Stimulated activated CD8-positive, alpha-beta memory T cell treated with anti-CD3 and anti-CD28 coated beads, Interleukin-7, amount 100 ng/mL, for 24 hours (primary cell): ENCODE results near the gene GGNBP2.
"Not testable (repeated sequence)": the region's sequence is repeated elsewhere in the genome, so short reads cannot be mapped to it uniquely, and the experiment has no call there.

Experiments used
- DNase-seq: peaks from one replicate; pipeline ENCODE4 v3.0.0-alpha.2; 2020; ENCODE audit warnings: low read depth

GGNBP2 gene

GRCh38 chr17:36544307-36545076 is at the start of gene GGNBP2:
Gene GGNBP2, plus strand, starts transcription at chr17:36544919. Its CDS starts 806 bp downstream, at chr17:36545725.
- peak; percentile 78 for DNase-seq

GRCh38 chr17:36495076-36495578 is 49.6 kb upstream of the GGNBP2 start:
- no peak for DNase-seq

GRCh38 chr17:36496018-36496789 is 48.5 kb upstream of the GGNBP2 start:
- no peak for DNase-seq

GRCh38 chr17:36498155-36498554 is 46.6 kb upstream of the GGNBP2 start:
- DNase-seq: no peak

- no peak for DNase-seq
These were observed 46.0 kb upstream of the GGNBP2 start for GRCh38 chr17:36498560-36499300.

GRCh38 chr17:36500745-36501225 is 43.9 kb upstream of the GGNBP2 start:
- DNase-seq: no peak

- no peak for DNase-seq
These were observed 43.4 kb upstream of the GGNBP2 start for GRCh38 chr17:36501351-36501750.

- no peak for DNase-seq
These were observed 42.8 kb upstream of the GGNBP2 start for GRCh38 chr17:36501963-36502362.

- no peak for DNase-seq
These were observed 41.1 kb upstream of the GGNBP2 start for GRCh38 chr17:36503456-36504155.

GRCh38 chr17:36504156-36504545 is 40.6 kb upstream of the GGNBP2 start:
- no peak for DNase-seq

- DNase-seq: no peak
These were observed 39.5 kb upstream of the GGNBP2 start for GRCh38 chr17:36505171-36505570.

GRCh38 chr17:36506249-36506826 is 38.4 kb upstream of the GGNBP2 start:
- DNase-seq: no peak

GRCh38 chr17:36506831-36507230 is 37.9 kb upstream of the GGNBP2 start:
- DNase-seq: no peak

GRCh38 chr17:36507266-36507665 is 37.5 kb upstream of the GGNBP2 start:
- DNase-seq: no peak

- not testable (repeated sequence) for DNase-seq
These were observed 36.3 kb upstream of the GGNBP2 start for GRCh38 chr17:36508439-36508838.

GRCh38 chr17:36509272-36509985 is 35.3 kb upstream of the GGNBP2 start:
- DNase-seq: no peak

- no peak for DNase-seq
These were observed 34.1 kb upstream of the GGNBP2 start for GRCh38 chr17:36510636-36511035.

GRCh38 chr17:36511216-36511615 is 33.5 kb upstream of the GGNBP2 start:
- no peak for DNase-seq

GRCh38 chr17:36512641-36513040 is 32.1 kb upstream of the GGNBP2 start:
- DNase-seq: no peak

GRCh38 chr17:36514856-36515255 is 29.9 kb upstream of the GGNBP2 start:
- no peak for DNase-seq

GRCh38 chr17:36515837-36516236 is 28.9 kb upstream of the GGNBP2 start:
- no peak for DNase-seq
